ENCODE results near the gene ORC4. TPM values are rescaled to one million over a fixed set of nuclear protein-coding genes. Genes with fewer than 3 reads are reported as not detected.

ORC4 gene
- polyA plus RNA-seq, result 121 and 129 TPM in 2 replicates

GRCh38 chr2:148020111-148021058 is at the start of gene ORC4:
ORC4 (minus strand) TSS chr2:148020737; CDS start chr2:147975958, 44,779 bp downstream.

GRCh38 chr2:148021059-148021861 is 723 bp upstream of the ORC4 start, which contains the start of gene MBD5:
MBD5 (plus strand) TSS chr2:148021091.

Other genes with a start within 250 kb of the ORC4 start
- 16.0 and 22.7 TPM in 2 replicates for gene ACVR2A, start 175.7 kb downstream of the ORC4 start, polyA plus RNA-seq
- 16.5 and 23.0 TPM in 2 replicates for gene MBD5, start 354 bp upstream of the ORC4 start, polyA plus RNA-seq